GM18508 (cell line): Measurements from ENCODE around the gene MID1IP1.

Source experiments
- ATAC-seq: cut with Tn5 transposase; IDR thresholded peaks from one replicate; pipeline ENCODE4 v1.9.1; 2021; ENCODE audit warnings: moderate number of reproducible peaks; ENCODE audit not compliant: insufficient read depth, unreplicated experiment

The MID1IP1 gene

DNA sequence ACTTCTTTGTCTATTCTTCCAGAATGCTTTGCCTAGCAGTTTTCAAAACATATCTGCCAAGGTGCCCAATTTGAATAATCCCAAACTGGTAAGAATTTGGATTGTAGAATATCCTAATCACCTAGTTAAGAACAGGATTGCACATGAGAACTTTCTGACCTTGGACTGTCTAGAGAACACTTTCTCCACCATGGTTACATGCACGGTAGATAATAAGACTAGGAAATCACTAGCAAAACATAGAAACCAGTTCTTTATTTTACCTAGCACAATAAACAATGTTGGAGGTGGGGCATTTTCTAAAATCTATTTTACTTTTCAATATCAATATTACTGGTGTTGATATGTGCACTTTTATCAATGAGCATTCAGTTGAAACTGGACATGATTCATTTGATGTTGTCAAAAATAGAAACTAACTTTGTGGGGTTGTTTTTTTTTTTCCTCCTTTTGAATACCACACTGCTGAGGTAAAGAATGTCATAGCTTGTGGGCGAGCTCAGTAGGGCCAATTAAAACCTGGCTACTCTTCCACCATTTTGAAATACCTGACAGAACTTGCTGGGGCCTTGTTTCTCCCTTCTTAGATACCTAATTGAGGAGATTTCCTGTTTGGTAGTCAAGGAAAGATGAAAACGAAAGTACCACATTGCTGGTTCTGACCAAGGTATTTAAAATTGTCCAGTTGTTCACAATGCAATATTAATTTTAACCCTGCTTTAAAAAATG, 10.4 kb downstream of the MID1IP1 start:
- no peak for ATAC-seq

DNA sequence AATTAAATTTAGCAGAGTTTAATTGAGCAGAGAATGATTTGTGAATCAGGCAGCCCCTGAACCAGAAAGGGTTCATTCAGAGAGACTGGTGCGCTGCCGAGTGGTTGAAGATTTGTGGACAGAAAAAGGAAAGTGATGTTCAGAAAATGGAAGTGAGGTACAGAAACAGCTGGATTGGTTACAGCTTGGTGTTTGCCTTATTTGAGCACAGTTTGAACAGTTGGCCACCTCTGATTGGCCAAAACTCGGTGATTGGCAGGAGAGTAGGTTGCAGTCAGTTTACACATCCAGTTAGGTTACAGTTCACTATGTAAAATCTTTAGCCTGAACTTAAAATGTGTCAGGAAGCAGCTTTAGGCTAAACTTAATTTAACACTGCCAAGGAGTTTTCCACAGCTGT, 14.9 kb downstream of the MID1IP1 start:
- ATAC-seq: no peak

DNA sequence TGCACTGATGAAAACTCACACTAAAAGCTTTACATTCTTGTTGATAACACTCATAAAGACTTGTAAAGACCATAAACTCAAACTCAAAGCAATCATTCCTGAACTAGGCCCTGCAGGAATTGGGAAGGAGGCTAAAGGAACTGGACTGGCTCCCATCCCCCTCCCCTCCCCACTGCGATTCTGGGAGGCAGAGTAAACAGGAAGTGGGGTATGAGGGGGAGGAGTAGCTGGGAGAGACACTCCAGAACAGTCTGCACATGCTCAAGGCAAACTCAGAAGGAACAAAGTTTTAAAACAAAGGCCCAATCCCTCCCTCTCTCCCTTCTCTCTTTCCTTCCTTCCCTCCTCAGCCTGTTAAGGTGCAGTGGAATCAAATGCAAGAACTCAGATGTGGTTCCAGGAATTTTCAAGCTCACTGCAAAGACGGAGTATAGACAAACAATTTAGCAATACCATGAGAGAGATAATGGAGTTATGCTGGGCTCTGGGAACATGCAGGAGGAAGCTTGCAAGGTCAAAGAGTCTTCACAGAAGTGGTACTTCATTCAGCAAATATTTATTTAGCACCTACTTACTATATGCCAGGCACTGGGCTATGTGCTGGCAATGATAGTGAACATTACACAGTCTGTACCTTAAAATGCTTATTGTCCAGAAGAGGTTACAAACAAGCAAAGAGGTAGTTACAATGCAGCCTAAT, 15.9 kb downstream of the MID1IP1 start:
- ATAC-seq: no peak

DNA sequence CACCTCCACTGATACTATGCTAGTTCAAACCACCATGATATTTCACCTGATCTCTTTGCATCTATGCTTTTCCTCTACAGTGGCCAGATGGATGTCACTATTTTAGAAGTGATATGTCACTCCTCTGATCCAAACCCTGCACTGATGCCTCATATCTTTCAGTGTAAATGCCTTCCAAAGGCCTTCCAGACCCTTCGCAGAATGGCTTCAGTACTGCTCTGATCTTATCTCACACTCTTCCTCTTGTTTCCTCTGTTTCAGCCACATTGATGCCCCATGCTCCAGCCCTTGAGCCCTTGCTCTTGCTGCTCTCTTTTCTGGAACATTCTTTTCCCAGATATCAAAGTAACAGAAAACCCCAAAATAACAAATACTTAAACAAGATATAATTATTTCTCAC, 17.9 kb downstream of the MID1IP1 start:
- ATAC-seq: no peak

DNA sequence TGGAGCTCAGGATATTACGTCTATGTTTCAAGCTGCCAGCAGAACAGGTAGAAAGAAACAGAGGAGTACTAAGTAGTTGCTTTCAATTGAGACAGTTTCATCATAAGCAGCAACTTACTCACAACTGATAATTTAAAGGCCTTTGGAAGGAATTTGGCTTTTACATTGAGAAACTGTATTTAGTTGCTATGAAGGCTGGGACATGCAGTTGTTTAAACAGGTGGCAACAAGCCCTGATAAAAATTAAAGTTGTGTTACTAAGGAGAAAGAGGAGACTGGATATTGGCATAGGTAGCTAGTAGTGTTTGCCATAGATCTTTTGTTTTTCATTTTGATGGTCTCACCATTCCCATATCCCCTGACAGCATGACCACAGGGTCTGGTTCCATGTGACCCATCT, 18.4 kb downstream of the MID1IP1 start:
- no peak for ATAC-seq

DNA sequence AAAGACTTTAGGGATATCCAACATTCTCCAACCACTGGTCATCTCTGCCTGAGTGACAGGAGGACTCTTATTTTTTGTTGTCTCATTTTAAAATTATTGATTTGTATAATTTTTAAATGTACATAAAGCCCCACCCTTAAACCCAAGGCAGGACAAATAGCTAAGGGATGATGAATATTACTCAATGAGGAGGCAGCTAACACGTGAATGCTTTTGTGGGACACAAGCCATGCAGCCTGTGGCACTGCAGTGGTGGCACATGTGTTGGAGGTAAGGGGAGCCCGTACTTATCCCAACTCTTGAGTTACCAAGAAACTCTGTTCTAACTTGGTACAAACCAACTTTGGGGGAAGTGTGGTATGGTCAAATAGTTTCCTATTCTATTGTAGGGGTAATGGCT, 19.5 kb downstream of the MID1IP1 start:
- no peak for ATAC-seq

DNA sequence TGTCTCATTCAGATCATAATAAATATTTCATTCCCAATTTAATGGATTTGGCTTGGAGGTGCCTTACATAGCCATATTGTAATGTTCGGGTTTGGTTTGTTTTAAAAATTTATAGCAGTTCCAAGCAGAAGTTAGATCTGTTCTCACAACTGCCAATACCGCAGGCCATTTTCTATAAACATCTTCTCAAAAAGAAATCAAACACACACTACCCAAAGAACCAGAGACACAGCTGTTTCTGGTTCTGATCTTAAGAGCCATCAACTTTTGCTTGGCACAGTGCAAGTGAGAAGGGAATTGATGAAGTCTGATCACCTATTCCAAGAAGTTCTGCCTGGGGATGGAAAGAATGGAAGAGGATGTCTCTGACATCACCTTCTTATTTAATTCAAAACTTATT, 22.9 kb downstream of the MID1IP1 start:
- ATAC-seq: no peak

DNA sequence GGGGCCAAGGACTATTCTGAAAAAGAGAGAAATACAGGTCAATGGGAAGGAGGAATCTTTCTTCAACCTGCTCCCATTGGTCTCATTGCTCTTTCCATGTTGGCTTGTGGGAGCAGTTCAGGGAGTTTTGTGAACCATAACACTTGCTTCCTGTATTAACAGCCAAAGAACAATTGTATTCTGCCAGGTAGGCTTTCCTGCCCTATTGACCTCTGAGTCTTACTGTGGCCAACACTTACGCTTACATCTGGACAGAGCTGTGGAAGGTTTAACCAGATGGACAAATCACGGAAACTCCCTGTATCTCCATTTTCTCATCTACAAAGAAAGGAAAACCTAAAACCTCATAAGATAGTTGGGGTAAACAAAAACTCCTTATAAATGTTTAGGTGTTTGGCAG, 30.7 kb downstream of the MID1IP1 start:
- no peak for ATAC-seq

DNA sequence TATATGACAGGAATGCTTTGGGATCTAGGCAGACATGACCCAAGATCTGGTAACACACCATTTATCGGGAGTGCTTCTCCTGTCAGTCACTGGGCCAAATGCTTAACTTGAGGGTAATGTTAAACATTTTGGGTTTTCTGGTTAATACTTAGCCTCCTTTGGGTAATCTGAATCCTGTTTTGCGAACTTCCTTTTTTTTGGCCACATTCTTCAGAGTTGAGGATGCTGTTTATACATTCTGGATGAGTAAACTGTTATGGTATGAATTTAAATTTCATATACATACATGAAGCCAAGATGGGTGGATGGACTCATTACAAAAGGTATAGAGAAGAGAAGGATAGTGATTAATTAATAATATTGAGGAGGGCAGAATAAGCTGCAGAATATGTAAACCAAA, 36.1 kb downstream of the MID1IP1 start:
- no peak for ATAC-seq

DNA sequence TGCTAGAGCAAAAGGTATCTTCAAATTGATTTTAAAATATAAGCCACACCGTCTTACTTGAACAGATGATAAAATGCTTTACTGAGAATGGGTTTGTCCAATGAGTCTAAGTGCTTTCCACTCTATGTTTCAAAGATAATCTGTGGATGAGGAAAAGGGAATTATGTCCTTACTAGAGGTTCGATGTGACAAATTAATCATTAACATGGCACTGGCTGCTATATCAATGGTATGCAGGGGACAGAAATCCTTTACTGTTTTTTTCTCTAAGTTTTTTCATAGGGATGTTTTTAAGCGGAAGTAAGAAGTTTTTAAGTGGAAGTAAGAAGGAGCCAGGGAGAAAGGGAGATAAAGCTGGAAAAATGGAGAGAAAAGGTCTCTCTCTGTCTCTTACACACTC, 38.0 kb downstream of the MID1IP1 start:
- no peak for ATAC-seq

DNA sequence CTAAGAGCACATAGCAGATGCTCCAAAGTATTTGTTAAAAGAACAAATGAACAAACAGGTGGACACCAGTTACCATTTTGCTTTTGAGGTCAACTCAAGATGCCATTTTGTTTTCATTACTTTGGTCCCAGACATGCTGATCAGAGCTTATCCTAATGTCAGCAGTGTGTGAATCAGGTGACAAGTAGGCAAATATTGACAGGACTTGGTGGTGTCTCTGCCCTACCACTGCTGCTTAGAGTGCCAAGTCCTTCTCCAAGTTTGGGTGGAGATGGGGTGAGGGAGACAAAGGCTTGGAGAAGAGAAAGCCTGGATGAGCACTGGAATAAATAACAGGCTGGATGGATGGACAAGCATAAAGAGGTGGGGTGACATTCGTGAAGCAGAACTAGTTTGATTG, 38.7 kb downstream of the MID1IP1 start:
- no peak for ATAC-seq

DNA sequence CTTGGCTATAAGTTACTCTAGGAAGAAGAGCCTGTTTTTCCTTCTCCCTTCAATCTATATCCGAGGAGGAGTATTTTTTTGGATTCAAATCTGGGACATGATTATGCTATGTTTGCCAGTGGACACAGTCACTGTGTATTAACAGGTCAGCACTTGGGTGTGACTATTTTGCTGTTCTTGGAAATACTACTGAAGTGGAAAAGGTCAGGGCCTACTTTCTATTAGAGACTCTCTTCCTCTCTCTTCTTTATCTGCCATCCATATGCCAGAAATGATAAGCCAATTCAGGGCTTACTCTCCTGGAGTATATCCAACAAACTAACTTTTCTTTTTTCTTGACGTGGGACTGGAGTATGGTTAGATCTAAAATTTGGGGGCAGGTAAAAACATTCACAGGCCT, 40.5 kb downstream of the MID1IP1 start:
- no peak for ATAC-seq

DNA sequence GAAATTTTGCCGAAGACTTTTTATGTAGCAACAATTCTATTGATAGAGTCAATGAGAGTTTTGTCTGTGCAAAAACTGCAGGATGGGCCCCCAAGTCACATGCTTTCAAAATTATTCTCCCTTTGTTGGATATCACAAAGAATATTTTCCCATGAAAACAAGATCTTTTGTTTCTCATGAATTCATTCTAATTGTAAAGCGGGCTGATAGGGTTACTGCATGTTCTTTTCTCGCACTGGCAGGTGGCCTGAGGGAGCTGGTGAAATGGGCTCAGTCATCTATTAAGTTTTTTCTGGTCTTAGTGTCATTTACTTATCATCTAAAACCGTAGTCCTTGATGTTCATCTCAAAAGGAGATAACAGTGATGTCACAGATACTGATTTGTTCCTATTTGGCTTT, 44.2 kb downstream of the MID1IP1 start:
- ATAC-seq: no peak

DNA sequence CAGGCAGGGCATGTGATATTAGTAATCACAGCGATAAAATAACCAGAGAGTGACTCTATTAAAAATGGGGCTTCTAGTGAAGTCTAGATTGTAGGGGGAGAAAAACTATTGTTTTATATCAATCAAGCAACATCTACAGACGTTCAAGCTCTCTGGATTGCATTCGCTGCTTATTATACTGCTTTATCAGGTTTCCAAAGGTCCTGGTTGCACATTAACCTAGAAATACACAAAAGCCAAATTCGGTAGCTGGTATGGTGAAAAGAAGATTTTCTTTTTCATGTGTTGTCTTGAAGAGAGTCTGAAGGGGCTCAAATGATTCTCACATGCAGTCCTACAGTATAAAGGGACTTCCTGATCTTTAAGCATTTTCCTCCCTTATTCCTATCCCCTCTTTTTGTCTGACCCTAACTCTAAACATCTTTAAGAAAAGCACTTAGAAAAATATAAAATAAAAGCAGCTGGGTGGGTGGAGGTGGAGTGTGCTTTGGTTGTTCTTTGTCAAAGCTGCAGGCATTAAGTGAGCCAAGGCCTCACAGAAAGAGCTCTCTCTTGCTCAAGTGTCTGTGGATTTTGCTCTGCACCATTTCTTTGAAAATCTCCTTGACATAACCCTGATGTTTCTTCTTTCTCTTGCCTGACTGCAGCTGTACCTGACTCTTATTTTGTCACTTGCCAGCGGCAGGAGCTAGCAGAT, 46.1 kb downstream of the MID1IP1 start:
- no peak for ATAC-seq

DNA sequence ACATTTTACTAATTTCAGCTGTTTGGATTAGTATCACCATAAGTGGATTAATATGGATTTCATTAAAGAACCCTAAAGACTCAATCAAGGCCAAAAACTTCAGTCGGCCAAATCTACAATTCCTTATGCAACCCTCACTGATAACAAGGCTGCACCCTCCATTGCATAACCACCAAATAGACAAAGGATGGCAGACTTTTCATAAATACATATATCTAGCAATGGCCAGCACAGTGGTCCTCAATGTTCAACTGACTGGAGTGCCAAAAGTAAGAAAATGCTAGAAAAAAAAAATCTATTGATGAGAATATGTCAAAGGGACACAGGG, 46.6 kb downstream of the MID1IP1 start:
- no peak for ATAC-seq

DNA sequence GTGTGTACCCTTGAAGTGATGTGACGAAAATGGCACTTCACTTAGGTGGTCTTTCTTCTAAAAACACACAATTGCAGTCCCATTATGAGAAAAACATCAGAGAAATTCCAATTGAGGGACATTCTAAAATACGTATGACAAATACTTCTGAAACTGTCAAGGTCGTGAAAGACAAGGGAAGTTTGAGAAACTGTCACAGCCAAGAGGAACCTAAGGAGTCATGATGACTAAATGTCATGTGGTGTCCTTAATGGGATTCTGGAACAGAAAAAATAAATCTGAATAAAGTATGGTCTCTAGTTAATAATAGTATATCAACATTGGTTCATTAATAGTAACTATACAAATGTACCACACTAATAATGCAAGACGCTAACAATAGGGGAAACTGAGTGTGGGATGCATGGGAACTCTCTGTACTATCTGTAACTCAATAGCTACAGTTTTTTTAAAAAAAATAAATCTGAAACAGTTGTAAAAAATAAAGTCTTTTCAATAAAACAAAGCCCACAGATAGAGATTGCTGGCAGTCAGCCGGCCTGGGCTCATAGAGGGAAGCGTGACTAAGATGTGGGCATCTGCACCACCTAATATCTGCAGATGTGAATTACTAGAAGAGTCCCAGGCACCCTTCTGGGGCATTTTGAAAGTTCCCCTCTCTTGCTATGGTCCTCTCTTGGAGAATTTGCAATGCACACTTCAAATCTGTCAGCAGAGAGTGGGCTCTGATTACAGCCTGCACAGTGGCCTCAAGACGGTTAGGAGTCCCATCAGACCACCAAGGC, 47.6 kb downstream of the MID1IP1 start:
- no peak for ATAC-seq

DNA sequence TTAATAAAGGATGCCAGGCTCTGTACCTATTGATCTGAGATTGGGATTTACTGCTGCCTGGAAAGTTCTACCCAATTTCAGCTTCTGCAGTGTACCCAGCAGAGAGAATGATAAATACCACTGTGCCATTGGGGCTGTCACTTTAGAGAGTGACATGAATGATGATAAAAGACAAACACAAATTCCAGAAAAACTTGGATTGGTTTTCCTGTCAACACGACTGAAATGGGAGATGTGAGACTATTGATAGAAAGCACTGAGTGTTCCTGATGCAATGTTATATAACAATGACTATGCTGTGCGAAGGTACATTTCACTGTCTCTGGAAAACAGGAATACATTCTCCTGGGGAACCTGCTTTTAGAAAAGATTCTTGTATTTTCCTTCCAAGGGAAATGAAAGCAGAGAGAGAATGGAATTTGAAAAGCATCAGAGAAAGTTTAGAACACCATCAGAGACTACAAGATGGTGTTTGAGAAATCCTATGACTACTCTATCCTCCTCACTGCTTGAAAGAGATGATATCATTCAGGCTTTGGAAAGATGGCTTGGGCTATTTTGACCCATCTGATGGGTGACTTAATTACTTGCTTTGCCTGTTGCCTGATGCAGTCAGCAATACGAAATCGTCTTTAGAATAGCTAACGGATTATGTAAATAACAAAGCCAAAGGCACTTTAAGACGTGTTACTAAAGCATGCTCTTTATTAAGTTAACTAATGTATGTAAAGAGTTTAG, 49.7 kb downstream of the MID1IP1 start:
- no peak for ATAC-seq

DNA sequence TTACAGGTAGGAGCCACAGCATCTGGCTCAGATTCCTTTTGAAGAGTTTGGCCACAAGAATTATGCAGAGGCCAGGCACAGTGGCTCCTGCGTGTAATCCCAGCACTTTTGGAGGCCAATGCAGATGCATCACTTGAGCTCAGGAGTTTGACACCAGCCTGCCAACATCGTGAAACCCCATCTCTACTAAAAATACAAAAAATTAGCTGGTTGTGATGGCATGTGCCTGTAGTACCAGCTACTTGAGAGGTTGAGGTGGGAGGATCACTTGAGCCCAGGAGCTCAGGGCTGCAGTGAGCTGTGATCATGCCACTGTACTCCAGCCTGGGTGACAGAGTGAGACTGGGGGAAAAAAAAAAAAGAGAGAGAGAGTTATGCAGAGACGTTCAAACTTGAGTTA, 53.0 kb downstream of the MID1IP1 start:
- no peak for ATAC-seq
